HepG2 (cell line): ENCODE data around the gene TP53I3. TPM values are rescaled to one million over a fixed set of nuclear protein-coding genes. Genes with fewer than 3 reads are reported as not detected.
A peak's percentile ranks its signal among the peaks of the same experiment; 100 is the strongest.

Experiments used
- ATRX ChIP-seq: sonication (generic); formaldehyde crosslinking; IDR thresholded peaks from 2 replicates; pipeline ENCODE4 v1.4.0; 2020; ENCODE audit warnings: missing genetic modification reagents, borderline replicate concordance
- CEBPB ChIP-seq: IDR thresholded peaks from 2 replicates; pipeline ENCODE4 v1.6.1; 2011; ENCODE audit warnings: low read depth, low read length, improper control_type of control experiment, borderline replicate concordance
- EZH2 ChIP-seq: conservative IDR thresholded peaks from 2 replicates; pipeline ENCODE4 v1.6.1; 2012; ENCODE audit warnings: mild to moderate bottlenecking, low read depth, low read length, moderate library complexity
- FOXK1 ChIP-seq: sonication (generic); formaldehyde crosslinking; IDR thresholded peaks from 2 replicates; pipeline ENCODE4 v1.4.0; 2020; ENCODE audit warnings: low read depth, missing genetic modification reagents, borderline replicate concordance
- HNRNPUL1 ChIP-seq: fragments of 200-400 bp; formaldehyde crosslinking; IDR thresholded peaks from 2 replicates; pipeline ENCODE4 v1.6.1; 2017; ENCODE audit warnings: low read depth, mild to moderate bottlenecking, low read length, moderate library complexity
- MTF1 ChIP-seq: sonication (generic); formaldehyde crosslinking; IDR thresholded peaks from 2 replicates; pipeline ENCODE4 v1.5.0; 2020; ENCODE audit warnings: missing genetic modification reagents
- NONO ChIP-seq, 2 experiments: fragments of 450-650 bp in 1 of 2; sonication (generic) in 1 of 2; formaldehyde crosslinking in 1 of 2; IDR thresholded peaks in 1 of 2; conservative IDR thresholded peaks in 1 of 2; 2 replicates each; pipeline versions ENCODE4 v1.6.1 to v1.8.0; 2017 to 2022; ENCODE audit warnings: mild to moderate bottlenecking in 1 of 2, missing genetic modification reagents in 1 of 2, moderate library complexity in 1 of 2
- PITX1 ChIP-seq: sonication (generic); formaldehyde crosslinking; IDR thresholded peaks from 2 replicates; pipeline ENCODE4 v1.5.1; 2020; ENCODE audit warnings: mild to moderate bottlenecking, missing genetic modification reagents
- SALL1 ChIP-seq: sonication (generic); formaldehyde crosslinking; IDR thresholded peaks from 2 replicates; pipeline ENCODE4 v1.8.0; 2022; ENCODE audit warnings: mild to moderate bottlenecking, missing genetic modification reagents
- SKI ChIP-seq: fragments of 450-650 bp; IDR thresholded peaks from one replicate; pipeline ENCODE4 v1.6.1; 2018; ENCODE audit warnings: mild to moderate bottlenecking; ENCODE audit not compliant: partially characterized antibody
- SRF ChIP-seq: IDR thresholded peaks from 2 replicates; pipeline ENCODE4 v1.6.1; 2011; ENCODE audit warnings: mild to moderate bottlenecking, low read depth, low read length, moderate library complexity
- ZNF225 ChIP-seq: sonication (generic); formaldehyde crosslinking; IDR thresholded peaks from 2 replicates; pipeline ENCODE4 v1.4.0; 2020; ENCODE audit warnings: mild to moderate bottlenecking, missing genetic modification reagents
- ZNF788 ChIP-seq: sonication (generic); formaldehyde crosslinking; IDR thresholded peaks from 2 replicates; pipeline ENCODE4 v1.5.0; 2020; ENCODE audit warnings: mild to moderate bottlenecking, missing genetic modification reagents, borderline replicate concordance
- polyA plus RNA-seq, 8 experiments: library from polyadenylated mRNA; depleted of rRNA in 3 of 8; stranded (reverse) in 7 of 8; unstranded in 1 of 8; fragments of >200 nt; fragmentation: Illumina TruSeq in 4 of 8; extraction: Trizol in 4 of 8; gene quantifications; 2 replicates each; pipeline versions ENCODE4 v1.2.1 to v1.2.3, GENCODE V29; 2011 to 2016; ENCODE audit warnings: low read depth in 4 of 8, missing spikeins in 1 of 8, mixed read lengths in 1 of 8; ENCODE audit not compliant: insufficient read depth in 1 of 8
- total RNA-seq, 5 experiments: library from RNA; depleted of rRNA; stranded (reverse); fragments of >200 nt; fragmentation: Illumina TruSeq; extraction: Trizol; gene quantifications; 2 replicates each; pipeline ENCODE4 v1.2.3, GENCODE V29; 2016; ENCODE audit warnings: low read depth in 1 of 5
- TF ChIP-seq, protein P1 (sequence below): sonication (generic); formaldehyde crosslinking; conservative IDR thresholded peaks from 2 replicates; pipeline ENCODE4 v1.4.0; 2020; ENCODE audit warnings: mild to moderate bottlenecking, missing genetic modification reagents, moderate library complexity
- TF ChIP-seq, protein P2 (sequence below): sonication (generic); formaldehyde crosslinking; IDR thresholded peaks from 2 replicates; pipeline ENCODE4 v1.9.0; 2022; ENCODE audit warnings: low read depth, missing genetic modification reagents
- TF ChIP-seq, protein P3 (sequence below): sonication (generic); formaldehyde crosslinking; IDR thresholded peaks from 2 replicates; pipeline ENCODE4 v1.8.1; 2023; ENCODE audit warnings: mild to moderate bottlenecking, inconsistent platforms, moderate library complexity, missing genetic modification reagents, borderline replicate concordance
- TF ChIP-seq, protein P4 (sequence below): sonication (generic); IDR thresholded peaks from 2 replicates; pipeline ENCODE4 v1.6.1; 2016; ENCODE audit warnings: low read depth, borderline replicate concordance
- TF ChIP-seq, protein P5 (sequence below): sonication (generic); formaldehyde crosslinking; IDR thresholded peaks from 2 replicates; pipeline ENCODE4 v1.5.1; 2020; ENCODE audit warnings: missing genetic modification reagents, mild to moderate bottlenecking, borderline replicate concordance

Gene TP53I3
- total and polyA plus RNA-seq, 2 of the 13 experiments (the other 11 are each of a cell fraction or from before 2014, with no cell fraction given): 25.0 to 44.1 TPM

DNA sequence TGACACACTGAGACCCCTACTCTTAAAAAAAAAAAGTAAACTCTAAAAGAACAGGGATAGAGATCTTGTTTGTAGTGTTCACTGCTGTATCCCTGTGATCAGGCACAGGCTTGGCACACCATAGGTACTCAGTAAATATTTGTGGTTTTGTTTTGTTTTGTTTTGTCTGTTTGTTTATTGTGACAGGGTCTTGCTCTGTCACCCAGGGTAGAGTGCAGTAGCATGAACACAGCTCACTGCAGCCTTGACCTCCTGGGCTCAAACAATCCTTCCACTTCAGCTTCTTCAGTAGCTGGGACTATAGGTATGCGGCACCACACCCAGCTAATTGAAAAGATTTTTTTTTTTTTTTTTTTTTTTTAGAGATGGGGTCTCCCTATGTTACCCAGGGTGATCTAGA is 31.7 kb downstream of the TP53I3 start (continued):
- TF ChIP-seq, protein P1, sequence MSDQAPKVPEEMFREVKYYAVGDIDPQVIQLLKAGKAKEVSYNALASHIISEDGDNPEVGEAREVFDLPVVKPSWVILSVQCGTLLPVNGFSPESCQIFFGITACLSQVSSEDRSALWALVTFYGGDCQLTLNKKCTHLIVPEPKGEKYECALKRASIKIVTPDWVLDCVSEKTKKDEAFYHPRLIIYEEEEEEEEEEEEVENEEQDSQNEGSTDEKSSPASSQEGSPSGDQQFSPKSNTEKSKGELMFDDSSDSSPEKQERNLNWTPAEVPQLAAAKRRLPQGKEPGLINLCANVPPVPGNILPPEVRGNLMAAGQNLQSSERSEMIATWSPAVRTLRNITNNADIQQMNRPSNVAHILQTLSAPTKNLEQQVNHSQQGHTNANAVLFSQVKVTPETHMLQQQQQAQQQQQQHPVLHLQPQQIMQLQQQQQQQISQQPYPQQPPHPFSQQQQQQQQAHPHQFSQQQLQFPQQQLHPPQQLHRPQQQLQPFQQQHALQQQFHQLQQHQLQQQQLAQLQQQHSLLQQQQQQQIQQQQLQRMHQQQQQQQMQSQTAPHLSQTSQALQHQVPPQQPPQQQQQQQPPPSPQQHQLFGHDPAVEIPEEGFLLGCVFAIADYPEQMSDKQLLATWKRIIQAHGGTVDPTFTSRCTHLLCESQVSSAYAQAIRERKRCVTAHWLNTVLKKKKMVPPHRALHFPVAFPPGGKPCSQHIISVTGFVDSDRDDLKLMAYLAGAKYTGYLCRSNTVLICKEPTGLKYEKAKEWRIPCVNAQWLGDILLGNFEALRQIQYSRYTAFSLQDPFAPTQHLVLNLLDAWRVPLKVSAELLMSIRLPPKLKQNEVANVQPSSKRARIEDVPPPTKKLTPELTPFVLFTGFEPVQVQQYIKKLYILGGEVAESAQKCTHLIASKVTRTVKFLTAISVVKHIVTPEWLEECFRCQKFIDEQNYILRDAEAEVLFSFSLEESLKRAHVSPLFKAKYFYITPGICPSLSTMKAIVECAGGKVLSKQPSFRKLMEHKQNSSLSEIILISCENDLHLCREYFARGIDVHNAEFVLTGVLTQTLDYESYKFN (CRISPR knock-in tag): peak; percentile 59
- TF ChIP-seq SRF (no peak), MTF1 (CRISPR knock-in tag) (no peak), EZH2 (no peak), NONO (IDR thresholded peaks at IDR 0.05) (no peak), NONO (CRISPR knock-in tag; conservative IDR thresholded peaks at IDR 0.05) (no peak), ZNF225 (CRISPR knock-in tag) (no peak), PITX1 (peak; percentile 37; the same call in 1 of the 2 replicates), FOXK1 (CRISPR knock-in tag) (peak; percentile 68; the same call in 1 of the 2 replicates), CEBPB (peak; percentile 18; the same call in 1 of the 2 replicates), ATRX (CRISPR knock-in tag) (no peak), SKI (peak; percentile 19), SALL1 (CRISPR knock-in tag) (peak; percentile 40; the same call in 1 of the 2 replicates), HNRNPUL1 (no peak), ZNF788 (no peak)
- TF ChIP-seq, protein P2, sequence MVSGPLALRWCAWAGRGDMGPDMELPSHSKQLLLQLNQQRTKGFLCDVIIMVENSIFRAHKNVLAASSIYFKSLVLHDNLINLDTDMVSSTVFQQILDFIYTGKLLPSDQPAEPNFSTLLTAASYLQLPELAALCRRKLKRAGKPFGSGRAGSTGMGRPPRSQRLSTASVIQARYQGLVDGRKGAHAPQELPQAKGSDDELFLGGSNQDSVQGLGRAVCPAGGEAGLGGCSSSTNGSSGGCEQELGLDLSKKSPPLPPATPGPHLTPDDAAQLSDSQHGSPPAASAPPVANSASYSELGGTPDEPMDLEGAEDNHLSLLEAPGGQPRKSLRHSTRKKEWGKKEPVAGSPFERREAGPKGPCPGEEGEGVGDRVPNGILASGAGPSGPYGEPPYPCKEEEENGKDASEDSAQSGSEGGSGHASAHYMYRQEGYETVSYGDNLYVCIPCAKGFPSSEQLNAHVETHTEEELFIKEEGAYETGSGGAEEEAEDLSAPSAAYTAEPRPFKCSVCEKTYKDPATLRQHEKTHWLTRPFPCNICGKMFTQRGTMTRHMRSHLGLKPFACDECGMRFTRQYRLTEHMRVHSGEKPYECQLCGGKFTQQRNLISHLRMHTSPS (CRISPR knock-in tag): no peak
- TF ChIP-seq, protein P3, sequence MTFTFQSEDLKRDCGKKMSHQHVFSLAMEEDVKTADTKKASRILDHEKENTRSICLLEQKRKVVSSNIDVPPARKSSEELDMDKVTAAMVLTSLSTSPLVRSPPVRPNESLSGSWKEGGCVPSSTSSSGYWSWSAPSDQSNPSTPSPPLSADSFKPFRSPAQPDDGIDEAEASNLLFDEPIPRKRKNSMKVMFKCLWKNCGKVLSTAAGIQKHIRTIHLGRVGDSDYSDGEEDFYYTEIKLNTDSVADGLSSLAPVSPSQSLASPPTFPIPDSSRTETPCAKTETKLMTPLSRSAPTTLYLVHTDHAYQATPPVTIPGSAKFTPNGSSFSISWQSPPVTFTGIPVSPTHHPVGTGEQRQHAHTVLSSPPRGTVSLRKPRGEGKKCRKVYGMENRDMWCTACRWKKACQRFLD (CRISPR knock-in tag): no peak
- TF ChIP-seq, protein P4, sequence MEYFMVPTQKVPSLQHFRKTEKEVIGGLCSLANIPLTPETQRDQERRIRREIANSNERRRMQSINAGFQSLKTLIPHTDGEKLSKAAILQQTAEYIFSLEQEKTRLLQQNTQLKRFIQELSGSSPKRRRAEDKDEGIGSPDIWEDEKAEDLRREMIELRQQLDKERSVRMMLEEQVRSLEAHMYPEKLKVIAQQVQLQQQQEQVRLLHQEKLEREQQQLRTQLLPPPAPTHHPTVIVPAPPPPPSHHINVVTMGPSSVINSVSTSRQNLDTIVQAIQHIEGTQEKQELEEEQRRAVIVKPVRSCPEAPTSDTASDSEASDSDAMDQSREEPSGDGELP: no peak
- TF ChIP-seq, protein P5, sequence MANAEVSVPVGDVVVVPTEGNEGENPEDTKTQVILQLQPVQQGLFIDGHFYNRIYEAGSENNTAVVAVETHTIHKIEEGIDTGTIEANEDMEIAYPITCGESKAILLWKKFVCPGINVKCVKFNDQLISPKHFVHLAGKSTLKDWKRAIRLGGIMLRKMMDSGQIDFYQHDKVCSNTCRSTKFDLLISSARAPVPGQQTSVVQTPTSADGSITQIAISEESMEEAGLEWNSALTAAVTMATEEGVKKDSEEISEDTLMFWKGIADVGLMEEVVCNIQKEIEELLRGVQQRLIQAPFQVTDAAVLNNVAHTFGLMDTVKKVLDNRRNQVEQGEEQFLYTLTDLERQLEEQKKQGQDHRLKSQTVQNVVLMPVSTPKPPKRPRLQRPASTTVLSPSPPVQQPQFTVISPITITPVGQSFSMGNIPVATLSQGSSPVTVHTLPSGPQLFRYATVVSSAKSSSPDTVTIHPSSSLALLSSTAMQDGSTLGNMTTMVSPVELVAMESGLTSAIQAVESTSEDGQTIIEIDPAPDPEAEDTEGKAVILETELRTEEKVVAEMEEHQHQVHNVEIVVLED (CRISPR knock-in tag): no peak
